Prostate gland (tissue), 2 donors: ENCODE results near the gene CACNA1H. TPM values are rescaled to one million over a fixed set of nuclear protein-coding genes. Genes with fewer than 3 reads are reported as not detected.

Experiments used
- DNase-seq: peaks from one replicate; pipeline ENCODE4 v3.0.0-alpha.2; 2019; ENCODE audit warnings: low spot score
- H3K27ac ChIP-seq, 2 donors: fragments of 200-600 bp; sonication (generic); 2 replicates each; pipeline ENCODE4 v1.5.1; 2017 to 2019
- H3K27me3 ChIP-seq: fragments of 200-600 bp; sonication (generic); replicated peaks from 2 replicates; pipeline ENCODE4 v1.5.1; 2019; ENCODE audit not compliant: insufficient read depth
- H3K36me3 ChIP-seq, 2 donors: fragments of 200-600 bp; sonication (generic); 1 replicate in 1 of 2; 2 replicates in 1 of 2; pipeline versions ENCODE4 v1.5.1 to v1.8.1; 2017 to 2019
- H3K4me1 ChIP-seq: fragments of 200-600 bp; sonication (generic); replicated peaks from 2 replicates; pipeline ENCODE4 v1.5.1; 2019
- H3K4me3 ChIP-seq, 2 donors: fragments of 200-600 bp; sonication (generic); 2 replicates each; pipeline ENCODE4 v1.5.1; 2017 to 2019
- H3K9me3 ChIP-seq: fragments of 200-600 bp; sonication (generic); 2 replicates; pipeline ENCODE4 v1.5.1; 2017
- CTCF ChIP-seq, 4 experiments: fragments of 200-600 bp in 2 of 4; fragments of 450-650 bp in 2 of 4; sonication (generic) in 2 of 4; IDR thresholded peaks; 1 replicate in 3 of 4; 2 replicates in 1 of 4; pipeline ENCODE4 v1.5.1; 2016 to 2019; ENCODE audit warnings: antibody characterized with exemption in 4 of 4, mild to moderate bottlenecking in 2 of 4, moderate library complexity in 2 of 4
- POLR2A ChIP-seq: fragments of 450-650 bp; IDR thresholded peaks from one replicate; pipeline ENCODE4 v1.6.1; 2016; ENCODE audit warnings: antibody characterized with exemption, mild to moderate bottlenecking
- POLR2AphosphoS5 ChIP-seq: sonication (generic); formaldehyde crosslinking; IDR thresholded peaks from one replicate; pipeline ENCODE4 v1.6.1; 2017; ENCODE audit warnings: antibody characterized with exemption
- WGBS: methylation state at CpG from one replicate; pipeline ENCODE4 v1.1.5; 2018; 5-methylcytosine and 5-hydroxymethylcytosine counted together
- intact Hi-C: fragments of 100-400 bp; cut with DNase I; formaldehyde crosslinking; loops from one replicate; pipeline ENCODE4 v1.14.2; 2022
- total RNA-seq, 2 donors: library from RNA; depleted of rRNA; stranded (reverse); fragments of >200 nt; gene quantifications; one replicate each; pipeline ENCODE4 v1.1.0, GENCODE V29; 2016

CACNA1H gene
- total RNA-seq, 2 donors from 2014 or later = 32.5 to 111 TPM

- no peak for TF ChIP-seq CTCF (IDR thresholded peaks at IDR 0.05)
- no peak for TF ChIP-seq POLR2AphosphoS5
- TF ChIP-seq POLR2A = no peak
- intact Hi-C loops = no loop called here
- Histone ChIP-seq H3K27me3 (no peaks in the 10 kb centered on the region), H3K36me3 (no peaks in the 10 kb centered on the region), H3K4me1 (no peaks in the 10 kb centered on the region), H3K27ac (no peak overlapping the region), H3K4me3 (no peak overlapping the region), H3K9me3 (no peaks in the 10 kb centered on the region)
- no peak for DNase-seq
- WGBS = 79% methylated on average over 19 of the region's 19 CpGs
Observed at GRCh38 chr16:1177053-1177452, 24.1 kb downstream of the CACNA1H start.

- no peak for TF ChIP-seq POLR2AphosphoS5
- no peak overlapping the region for H3K27ac ChIP-seq
- 87% methylated on average over 13 of the region's 13 CpGs for WGBS
Observed at GRCh38 chr16:1177750-1178149, 24.8 kb downstream of the CACNA1H start.

GRCh38 chr16:1178295-1178910 is 25.5 kb downstream of the CACNA1H start:
- intact Hi-C loops = no loop called here
- Histone ChIP-seq H3K27ac (no peak overlapping the region), H3K4me3 (no peak overlapping the region), H3K36me3 (no peaks in the 10 kb centered on the region), H3K27me3 (no peaks in the 10 kb centered on the region), H3K4me1 (no peaks in the 10 kb centered on the region), H3K9me3 (no peaks in the 10 kb centered on the region)
- DNase-seq = no peak
- TF ChIP-seq POLR2AphosphoS5 (no peak), CTCF (IDR thresholded peaks at IDR 0.05) (no peak), POLR2A (no peak)
- whole genome bisulfite sequencing = 86% methylated on average over 14 of the region's 21 CpGs

More at GRCh38 chr16:1177750-1178149, 24.8 kb downstream of the CACNA1H start:
- Histone ChIP-seq H3K36me3 (no peaks in the 10 kb centered on the region), H3K4me1 (no peaks in the 10 kb centered on the region), H3K27me3 (no peaks in the 10 kb centered on the region), H3K9me3 (no peaks in the 10 kb centered on the region), H3K4me3 (no peak overlapping the region)
- no peak for DNase-seq
- intact Hi-C loops = no loop called here

GRCh38 chr16:1180549-1181403 is 27.9 kb downstream of the CACNA1H start:
- DNase-seq = no peak
- Histone ChIP-seq H3K27ac (peak overlapping the region; percentile 48 to 55), H3K4me1 (no peaks in the 10 kb centered on the region), H3K36me3 (no peaks in the 10 kb centered on the region), H3K27me3 (no peaks in the 10 kb centered on the region), H3K4me3 (no peak overlapping the region), H3K9me3 (no peaks in the 10 kb centered on the region)
- TF ChIP-seq POLR2A (no peak), POLR2AphosphoS5 (no peak), CTCF (IDR thresholded peaks at IDR 0.05) (no peak)
- intact Hi-C loops = no loop called here
- WGBS = 59% methylated on average over 34 of the region's 38 CpGs

- Histone ChIP-seq H3K4me3 (no peak overlapping the region), H3K9me3 (no peaks in the 10 kb centered on the region), H3K27me3 (no peaks in the 10 kb centered on the region), H3K4me1 (no peaks in the 10 kb centered on the region), H3K27ac (peak overlapping the region; percentile 48 to 55), H3K36me3 (no peaks in the 10 kb centered on the region)
- 60% methylated on average over 34 of the region's 39 CpGs for WGBS
- no peak for TF ChIP-seq CTCF (IDR thresholded peaks at IDR 0.05)
- TF ChIP-seq POLR2AphosphoS5 = no peak
- no peak for TF ChIP-seq POLR2A
- no peak for DNase-seq
- intact Hi-C loops = loop anchor here (2.0 kb wide), 1 partner anchor 27 kb away; no protein-coding TSS in a partner anchor
Observed at GRCh38 chr16:1181404-1182315, 28.8 kb downstream of the CACNA1H start.
